Left renal pelvis (tissue), 4 donors: ENCODE results near the gene NELL1. TPM values are rescaled to one million over a fixed set of nuclear protein-coding genes. Genes with fewer than 3 reads are reported as not detected.

ENCODE experiments used
- DNase-seq, 4 donors: peaks; one replicate each; pipeline ENCODE4 v3.0.0-alpha.2; 2013; ENCODE audit warnings: low read depth in 4 of 4, low spot score in 3 of 4
- polyA plus RNA-seq, 4 donors: library from polyadenylated mRNA; unstranded; fragments of 120-200 nt; gene quantifications; one replicate each; pipeline ENCODE4 v1.2.1, GENCODE V29; 2013; ENCODE audit not compliant: insufficient read length in 4 of 4

Gene NELL1
- polyA plus RNA-seq, 4 donors: 0.98 to 3.6 (median 2.6) TPM

GRCh38 chr11:21401496-21401895 lies 732.1 kb downstream of the NELL1 start:
- DNase-seq: no peak

DNA sequence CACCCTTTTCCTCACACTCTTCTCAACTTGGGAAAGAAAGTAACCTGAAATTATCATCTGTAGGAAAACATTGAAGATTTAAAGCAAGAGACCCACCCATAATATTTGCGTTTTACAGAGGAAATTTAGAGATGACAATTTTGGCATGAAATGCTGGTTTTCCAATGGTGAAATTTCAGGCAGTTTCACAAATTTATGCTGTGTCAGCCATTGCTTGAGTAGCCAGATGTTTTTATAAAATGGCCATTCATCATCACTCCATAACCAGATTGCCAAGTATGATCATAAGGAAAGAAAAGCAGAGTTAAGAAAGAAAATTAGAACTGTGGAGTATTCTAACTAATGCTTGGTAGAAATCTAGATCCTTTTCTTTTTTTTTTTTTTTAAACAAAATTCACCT lies 732.9 kb downstream of the NELL1 start:
- no peak for DNase-seq

GRCh38 chr11:21403069-21403468 lies 733.7 kb downstream of the NELL1 start:
- DNase-seq: no peak

- no peak for DNase-seq
Observed at GRCh38 chr11:21405422-21405821, 736.0 kb downstream of the NELL1 start.

DNA sequence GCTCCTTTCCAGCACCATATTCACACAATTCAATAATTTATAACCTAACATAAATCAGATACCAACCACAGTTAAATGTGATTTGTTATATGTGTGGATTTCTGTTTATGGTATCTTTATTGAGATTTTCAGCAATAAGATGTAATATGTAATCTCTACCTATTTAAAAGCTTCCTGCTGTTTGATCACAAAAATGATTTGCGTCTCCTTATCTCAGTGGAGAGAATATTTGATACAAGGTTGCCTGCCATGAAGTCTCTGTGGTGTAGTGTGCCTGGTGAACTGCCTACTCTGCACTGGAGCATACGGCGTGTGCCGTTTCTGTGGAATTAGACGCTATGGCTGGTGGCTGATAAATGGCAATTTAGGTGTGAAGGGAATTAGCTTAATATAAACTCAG lies 741.1 kb downstream of the NELL1 start:
- DNase-seq: no peak

- DNase-seq: no peak
Observed at GRCh38 chr11:21411104-21411503, 741.7 kb downstream of the NELL1 start.

DNA sequence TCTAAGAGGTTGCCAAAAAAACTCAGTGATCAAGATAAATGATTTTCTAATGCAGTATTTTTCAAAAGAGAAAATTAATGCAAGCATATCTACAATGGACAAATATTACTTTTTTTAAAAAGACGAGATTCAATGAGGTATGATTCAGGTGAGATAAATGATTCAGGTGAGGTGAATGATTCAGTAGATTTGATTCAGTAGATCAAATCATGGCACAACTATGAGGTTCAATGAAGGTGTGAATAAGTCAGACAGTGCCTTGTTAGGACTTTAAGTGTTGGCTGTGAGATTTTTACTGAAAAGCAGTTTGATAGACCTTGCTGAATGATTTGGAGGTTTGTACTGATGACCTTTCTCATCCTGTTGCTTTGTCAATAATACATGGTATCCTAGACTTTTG lies 742.2 kb downstream of the NELL1 start:
- no peak for DNase-seq

DNA sequence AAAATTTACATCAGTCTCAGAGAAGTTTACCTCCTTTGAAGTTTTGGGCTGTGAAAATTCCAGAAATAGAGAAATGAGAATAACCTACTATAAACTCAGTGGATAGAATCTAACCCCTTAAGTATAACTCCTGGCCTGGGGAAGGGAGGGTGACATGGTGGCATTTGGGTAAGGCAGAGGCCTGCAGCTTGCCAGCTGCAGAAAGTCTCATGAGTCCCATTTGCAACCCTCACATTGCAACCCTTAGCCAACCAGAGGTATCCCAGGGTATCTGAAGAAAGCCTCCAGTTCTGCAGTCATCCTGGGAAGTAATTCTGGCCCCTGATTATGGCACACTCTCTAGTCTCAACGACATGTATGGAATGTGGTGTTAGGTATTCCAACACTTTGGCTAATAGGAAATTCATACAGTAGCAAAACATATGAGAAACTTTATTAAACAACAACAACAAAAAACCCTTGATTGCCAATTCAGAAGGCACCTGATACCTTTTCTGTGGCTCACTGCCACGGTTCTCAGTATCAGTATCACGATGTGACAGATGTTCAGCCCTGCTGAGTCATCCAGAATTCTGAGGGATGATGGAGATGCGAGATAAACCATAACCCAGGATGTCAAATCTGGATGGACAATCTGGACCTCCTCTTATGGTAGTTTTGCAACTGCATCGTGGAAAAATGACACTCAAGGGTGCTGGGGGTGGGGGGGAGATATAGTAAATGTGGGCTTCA lies 743.4 kb downstream of the NELL1 start:
- no peak for DNase-seq

- DNase-seq: no peak
Observed at GRCh38 chr11:21414953-21415352, 745.6 kb downstream of the NELL1 start.

- no peak for DNase-seq
Observed at GRCh38 chr11:21415606-21416005, 746.2 kb downstream of the NELL1 start.

GRCh38 chr11:21421711-21422329 lies 752.4 kb downstream of the NELL1 start:
- no peak for DNase-seq

DNA sequence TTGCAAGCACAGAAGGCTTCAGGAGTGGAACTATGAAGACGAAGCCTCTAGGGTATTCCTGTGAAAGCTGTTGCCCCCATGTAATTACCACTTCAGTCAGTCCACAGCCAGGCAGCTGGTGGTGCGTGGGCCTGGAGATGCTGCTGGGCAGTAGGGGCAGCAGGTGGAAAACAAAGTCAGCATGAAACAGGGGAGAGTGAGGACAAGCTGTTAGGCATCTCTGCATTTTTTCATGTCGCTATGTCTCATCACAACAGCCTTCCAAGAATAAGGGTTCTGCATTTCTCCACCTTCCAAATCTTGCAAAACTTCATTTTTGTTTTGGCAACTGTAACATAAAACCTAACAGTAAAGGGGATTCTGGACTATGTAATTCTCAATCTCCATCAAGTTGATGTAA lies 757.5 kb downstream of the NELL1 start:
- no peak for DNase-seq

- no peak for DNase-seq
Observed at GRCh38 chr11:21427726-21428125, 758.3 kb downstream of the NELL1 start.

- DNase-seq: no peak
Observed at GRCh38 chr11:21428796-21429195, 759.4 kb downstream of the NELL1 start.

DNA sequence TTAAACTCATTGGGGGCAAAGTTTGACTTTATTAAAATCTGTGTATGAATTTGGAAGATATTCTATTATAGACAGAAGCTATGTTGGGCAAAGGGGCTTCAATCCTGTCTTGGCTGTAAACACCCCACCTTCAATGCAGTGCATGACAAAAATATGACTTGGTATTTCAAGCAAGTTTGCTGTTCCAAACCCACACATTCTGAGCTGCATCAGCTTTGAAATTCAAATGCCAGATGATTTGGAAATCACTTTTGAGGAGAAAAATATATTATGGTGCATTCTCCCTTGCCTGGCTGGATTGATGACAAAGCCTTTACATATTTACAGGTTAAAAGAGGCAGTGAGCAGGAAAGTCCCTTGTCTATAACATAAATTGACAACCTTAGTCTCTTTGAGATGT lies 760.0 kb downstream of the NELL1 start:
- DNase-seq: no peak

DNA sequence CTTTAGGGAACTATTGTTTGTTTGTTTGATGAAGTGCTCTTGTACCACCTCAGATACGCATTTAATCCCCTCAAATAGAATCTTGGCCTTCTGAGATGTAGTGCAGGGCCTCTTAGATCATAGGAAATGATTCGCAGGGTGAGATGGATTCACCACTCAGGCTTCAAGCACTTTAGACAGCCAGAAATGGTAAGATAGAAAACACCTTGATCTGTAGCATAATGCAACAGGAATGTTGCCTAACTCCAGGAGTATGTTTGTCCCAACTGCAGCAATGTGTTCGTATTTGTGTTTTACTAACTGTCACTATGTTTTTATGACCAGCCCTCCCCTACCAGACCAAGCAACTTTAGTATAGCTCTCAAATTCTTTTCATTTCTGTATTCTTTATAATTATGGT lies 761.2 kb downstream of the NELL1 start:
- DNase-seq: no peak

DNA sequence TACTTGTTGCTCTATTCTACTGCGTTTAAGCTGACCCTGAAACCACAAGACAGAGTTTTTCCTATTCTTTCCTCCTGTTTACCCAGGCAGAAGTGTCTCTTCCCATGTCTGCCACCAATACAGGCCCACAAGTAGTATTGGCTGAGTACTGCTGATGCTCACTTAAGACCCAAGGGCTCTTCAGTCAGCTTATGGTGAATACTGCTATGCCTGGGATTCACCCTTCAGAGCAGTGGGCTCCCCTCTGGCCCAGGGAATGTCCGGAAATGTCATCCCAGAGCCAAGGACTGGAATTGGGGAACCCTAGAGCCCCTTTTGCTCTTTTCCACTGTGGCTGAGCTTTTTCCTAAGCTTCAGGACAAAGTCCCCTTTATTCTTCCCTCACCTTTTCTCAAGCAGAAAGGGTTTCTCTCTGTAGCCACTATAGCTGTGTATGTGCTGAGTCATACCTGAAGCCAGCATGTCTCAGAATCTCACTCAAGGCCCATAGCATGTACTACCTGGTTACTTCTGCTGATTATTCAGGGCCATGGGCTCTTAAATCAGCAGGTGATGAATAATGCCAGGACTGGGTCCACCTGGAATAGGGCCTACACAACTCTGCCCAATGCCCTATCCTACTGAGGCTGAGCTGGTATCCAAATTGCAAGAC lies 777.7 kb downstream of the NELL1 start:
- no peak for DNase-seq

DNA sequence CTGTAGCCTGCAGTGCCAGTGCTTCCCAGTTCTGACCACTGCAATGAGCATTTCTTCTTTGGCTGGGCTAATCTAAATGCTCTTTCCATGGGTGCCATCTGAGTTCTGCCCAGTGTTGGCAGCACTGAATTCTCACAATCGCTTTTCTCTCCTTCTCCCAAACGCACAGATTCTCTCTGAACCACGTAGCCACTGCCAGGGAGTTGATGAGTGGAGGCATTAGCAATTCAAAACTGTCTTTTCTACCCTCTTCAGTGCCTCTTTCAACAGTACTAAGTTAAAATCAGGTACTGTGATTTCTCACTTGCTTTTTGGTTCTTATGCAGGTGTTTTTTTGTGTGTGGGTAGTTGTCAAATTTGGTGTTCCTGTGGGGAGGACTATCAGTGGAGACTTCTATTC lies 778.5 kb downstream of the NELL1 start:
- DNase-seq: no peak

GRCh38 chr11:21456186-21456585 lies 786.8 kb downstream of the NELL1 start:
- DNase-seq: no peak

DNA sequence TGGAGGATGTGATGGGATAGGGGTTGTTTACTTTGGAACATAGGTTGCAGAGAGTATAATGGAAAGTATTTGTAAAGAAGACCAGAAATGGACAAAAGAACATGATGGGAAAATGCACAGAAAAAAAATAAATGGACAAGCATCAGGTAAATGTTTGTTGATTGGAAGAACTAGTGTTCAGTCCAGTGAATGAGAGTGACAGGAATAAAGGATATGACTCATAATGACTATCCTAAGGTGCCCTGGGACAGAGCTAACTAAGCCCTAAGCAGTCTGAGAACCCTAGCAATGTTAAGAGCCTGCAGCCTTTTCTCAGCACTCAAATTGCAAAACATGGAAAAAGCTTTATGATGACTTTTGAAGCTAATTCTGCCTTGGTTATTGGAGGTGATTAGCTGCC lies 790.7 kb downstream of the NELL1 start:
- no peak for DNase-seq

DNA sequence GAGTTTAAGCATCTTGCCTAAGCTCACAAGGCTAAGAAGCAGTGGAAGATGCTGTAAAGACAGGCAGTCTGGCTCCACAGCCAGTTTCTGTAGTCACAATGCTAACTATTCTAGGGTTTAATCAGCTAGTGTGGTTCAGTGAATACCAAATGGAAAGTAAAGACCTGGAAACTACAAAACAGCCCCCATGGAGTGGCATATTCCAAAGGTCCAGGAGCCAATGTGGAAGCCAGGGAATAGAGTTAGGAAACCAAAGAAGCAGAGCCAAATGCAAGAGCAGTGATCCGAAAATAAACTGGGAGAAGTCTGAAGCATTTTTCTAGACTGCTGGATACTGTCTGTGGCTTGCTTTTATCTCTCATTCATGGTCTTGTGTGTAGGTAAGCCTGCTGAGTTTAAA lies 792.3 kb downstream of the NELL1 start:
- DNase-seq: no peak

GRCh38 chr11:21464601-21465193 lies 795.3 kb downstream of the NELL1 start:
- no peak for DNase-seq
